ENCODE results near the gene SRL.

Gene SRL

DNA sequence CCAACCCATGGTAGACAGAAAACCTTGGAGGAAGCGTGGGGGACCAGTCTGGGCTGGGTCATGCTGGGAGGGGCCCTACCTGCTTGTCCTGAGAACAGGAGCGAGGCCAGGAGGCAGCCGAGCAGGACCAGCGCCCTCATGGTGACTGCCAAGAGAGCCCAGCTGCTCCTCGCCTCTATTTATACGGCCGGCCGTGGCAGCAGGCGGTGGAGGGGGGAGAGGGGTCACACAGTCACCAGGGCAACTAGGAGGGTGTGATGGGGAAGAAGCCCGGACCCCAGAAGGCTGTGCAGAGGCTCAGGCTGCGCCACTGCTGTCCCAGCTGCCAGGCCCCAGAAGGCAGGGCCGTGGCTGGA is at the start of gene SRL:
Gene SRL (minus strand): TSS at position 153 of the 356 bp plus-strand sequence. CDS start 13 bp downstream, at position 140.
- no peak for DNase-seq

DNA sequence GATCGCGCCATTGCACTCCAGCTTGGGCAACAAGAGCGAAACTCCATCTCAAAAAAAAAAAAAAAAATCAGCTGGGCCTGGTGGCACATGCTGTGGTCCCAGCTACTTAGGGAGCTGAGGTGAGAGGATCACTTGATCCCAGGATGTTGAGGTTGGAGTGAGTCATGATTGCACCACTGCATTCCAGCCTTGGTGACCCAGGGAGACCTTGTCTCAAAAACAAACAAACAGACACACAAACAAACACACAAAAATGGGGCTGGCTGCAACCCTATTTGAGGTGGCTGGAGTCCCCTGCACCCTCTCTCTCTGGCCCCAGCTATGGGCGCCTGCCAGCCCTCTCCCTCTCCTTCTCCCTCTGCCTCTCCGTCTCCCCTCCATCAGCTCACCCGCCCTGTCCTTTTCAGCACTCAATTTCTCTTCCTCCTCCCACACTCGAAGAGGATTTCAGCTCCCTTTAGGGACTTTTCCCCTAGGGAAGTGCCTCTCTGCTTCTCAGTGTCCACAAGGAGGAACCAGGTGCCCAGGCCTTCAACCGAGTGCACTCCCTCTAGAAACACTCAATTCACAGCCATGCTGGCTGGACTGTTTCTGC is 48.5 kb upstream of the SRL start:
- no peak for DNase-seq

DNA sequence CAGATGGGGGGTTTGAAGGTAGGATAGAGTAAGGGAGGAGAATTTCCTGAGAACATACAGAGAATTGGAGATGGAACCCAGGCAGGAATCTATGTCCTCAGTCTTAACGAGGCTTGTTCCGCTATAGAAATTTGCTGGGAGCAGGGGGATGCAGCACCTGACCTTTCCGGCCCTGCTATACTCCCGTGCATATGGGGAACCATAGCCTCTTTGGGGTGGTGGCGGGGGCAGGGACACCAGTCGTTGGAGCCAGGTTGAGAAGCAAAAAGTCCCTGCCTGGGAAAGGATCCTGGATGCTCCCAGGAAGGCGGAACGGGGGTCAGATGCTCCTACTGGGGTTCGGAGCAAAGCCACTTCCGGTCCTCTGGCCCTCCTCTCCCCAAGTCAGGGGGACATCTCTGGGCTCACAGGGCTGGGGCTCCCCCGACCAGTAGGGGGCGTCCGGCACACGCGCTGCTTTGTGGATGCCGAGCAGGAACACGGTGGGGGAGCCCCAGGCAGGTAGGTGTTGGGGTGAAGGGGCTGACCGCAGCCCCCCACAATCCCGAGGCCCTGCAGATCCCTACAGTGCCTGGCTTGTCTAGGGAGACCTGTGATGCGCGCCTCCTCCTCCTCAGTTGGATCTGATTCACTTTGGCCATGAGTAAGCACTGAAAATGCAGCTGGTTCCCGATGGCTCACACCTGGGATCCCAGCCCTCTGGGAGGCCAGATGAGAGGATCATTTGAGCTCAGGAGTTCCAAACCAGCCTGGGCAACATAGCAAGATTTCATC is 46.5 kb upstream of the SRL start:
- DNase-seq: peak; percentile 81 to 84

DNA sequence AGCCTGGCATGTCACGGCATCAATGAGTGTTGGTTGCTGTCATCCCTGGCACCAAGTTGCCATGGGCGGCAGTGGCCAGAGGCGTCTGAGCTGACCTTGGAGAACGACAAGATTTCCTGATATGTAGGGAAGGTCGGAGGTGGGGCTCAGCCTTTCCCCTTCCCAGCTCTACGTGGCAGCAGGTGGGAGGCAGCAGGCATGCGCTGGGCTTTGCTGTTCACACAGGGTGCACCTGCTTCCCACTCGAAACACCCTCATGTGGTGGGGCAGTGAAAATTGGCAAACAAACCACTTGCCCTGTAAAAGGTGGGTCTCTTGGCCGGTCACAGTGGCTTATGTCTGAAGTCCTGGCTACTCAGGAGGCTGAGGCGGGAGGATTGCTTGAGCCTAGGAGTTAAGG is 43.3 kb upstream of the SRL start:
- DNase-seq: no peak

- no peak for DNase-seq
These were observed 42.1 kb upstream of the SRL start for GRCh38 chr16:4283939-4284338.

DNA sequence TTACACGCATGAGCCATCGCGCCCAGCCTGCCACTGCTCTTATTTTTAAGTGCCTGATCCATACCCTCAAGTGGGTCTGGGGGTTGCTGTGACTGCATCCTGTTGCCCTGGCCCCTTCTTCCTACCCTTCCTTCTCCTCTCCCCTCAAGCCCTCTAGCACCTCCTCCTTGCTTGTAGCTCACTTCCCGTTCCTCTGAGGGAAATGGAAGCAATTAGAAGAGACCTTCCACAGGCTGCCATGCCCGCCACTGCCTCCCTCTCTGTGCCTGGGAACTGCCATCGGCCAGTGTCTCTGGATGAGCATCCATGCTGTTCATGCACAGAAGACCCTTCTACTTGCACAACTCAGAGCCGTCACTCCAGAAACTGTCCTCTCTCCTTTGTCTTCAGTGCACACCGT is 41.6 kb upstream of the SRL start:
- no peak for DNase-seq

DNA sequence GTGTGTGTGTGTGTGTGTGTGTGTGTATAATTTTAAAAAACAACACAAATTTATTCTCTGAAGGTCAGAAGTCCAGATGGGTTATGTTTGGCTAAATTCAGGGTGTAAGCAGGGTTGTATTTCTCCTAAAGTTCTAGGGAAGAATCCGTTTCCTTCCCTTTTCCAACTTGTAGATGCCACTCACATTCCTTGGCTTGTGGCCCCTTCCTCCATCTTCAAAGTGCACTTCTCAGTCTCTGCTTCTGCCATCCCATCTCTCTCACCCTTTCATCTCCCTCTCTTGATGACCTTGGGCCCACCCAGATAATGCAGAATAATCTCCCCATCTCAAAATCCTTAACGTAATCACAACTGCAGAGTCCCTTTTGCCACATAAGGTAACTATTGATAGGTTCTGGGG is 38.7 kb upstream of the SRL start:
- no peak for DNase-seq

DNA sequence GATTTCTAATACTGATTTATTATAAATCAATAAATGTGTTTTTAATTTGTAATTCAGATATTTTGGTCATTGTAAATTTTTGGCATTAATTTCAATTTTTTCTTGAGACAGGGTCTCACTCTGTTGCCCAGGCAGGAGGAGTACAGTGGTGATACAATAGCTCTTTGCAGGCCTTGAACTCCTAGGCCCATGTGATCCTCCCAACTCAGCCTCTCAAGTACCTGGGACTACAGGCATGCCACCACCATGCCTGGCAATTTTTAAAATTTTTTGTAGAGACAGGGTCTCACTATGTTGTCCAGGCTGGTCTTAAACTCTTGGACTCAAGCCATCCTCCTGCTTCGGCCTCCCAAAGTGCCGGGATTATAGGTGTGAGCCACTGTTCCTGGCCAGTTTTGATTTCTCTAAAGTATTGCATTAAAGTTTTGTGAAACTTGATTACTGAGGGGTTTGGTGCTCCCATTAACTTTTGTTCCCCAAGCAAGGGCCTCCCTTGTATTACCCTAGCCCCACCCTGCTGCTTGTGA is 36.2 kb upstream of the SRL start:
- no peak for DNase-seq

GRCh38 chr16:4275861-4276260 is 34.0 kb upstream of the SRL start:
- DNase-seq: no peak

DNA sequence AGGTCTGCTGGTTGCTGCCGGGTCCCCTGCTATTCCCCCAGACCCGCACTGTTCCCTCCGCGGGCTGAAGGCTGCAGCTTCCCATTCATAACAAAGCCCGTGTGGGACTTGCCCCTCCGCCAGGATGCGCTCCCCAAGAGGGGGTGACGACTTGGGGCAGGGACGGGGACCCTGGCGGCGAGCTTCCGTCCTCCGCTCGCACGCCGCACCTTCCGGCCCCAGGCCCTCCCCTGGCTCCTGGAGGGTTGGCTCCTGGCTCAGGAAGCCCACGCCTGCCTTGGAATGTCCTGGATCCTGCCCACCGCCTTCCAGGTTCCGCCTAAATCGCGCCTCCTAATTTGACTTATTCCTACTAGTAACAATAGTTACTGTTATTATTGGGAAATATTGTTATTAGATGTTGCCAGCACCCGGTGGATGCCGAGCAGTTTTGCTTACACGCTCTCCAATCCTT is 32.0 kb upstream of the SRL start:
- DNase-seq: peak; percentile 29 to 50

DNA sequence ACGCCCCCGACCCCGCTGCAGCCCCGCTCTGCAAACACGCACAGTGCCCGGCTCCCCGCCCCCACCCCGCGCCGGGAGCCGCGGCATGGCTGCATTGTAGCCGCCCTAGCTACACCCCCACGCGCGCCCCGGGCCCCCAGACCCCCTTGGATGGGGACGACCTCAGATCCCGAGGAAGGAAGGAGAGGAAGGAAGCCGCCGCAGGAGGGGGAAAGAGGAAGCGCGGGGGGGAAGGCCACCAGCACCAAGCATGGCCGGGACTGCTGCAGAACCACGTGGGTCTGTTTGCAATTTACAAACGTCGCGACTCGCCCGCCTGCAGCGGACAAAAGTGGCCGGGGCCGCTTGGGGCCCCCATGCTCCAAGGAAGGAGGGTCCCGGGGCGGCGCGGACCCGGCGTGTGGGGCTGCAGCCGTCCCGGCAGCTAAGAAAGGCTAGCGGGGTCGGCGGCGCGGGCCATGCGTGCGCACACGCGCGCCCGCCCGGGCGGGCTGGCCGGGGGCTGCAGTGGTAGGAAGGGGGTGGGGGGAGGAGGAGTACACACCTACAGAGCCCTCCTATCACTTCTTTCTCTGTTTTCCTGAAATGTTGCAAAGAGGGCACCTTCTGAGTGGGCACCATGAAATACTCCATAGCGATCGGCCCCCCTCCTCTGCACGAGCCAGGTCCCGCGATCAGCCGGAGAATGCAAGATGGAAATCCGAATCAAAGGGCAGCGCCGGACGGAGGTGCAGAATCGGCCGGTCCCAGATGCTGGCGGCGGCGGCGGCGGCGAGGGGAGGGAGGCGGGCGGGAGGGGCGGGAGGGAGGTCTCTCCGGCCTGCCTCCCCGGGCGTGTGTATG is 30.5 kb upstream of the SRL start:
- no peak for DNase-seq

- peak; percentile 88 to 90 for DNase-seq
These were observed 29.6 kb upstream of the SRL start for GRCh38 chr16:4271176-4272113.

DNA sequence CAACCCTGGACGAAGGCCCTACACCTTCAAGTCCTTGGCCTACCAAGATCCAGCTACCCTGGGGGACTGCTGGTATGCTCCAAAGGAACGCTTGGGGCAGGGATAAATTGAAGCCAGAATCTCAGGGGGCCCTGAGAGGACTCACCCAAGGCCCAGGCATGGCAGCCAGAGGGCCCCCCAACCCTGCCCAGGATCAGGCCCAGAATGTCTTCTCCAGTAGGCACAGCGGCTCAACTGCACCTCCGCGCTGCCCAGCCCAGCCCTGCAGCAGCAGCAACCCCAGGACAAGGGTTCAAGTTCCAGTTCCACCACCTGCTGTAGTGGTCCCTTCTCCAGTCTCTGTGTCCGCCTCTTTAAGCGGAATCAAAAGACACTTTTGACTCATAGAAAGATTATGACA is 28.7 kb upstream of the SRL start:
- DNase-seq: no peak

DNA sequence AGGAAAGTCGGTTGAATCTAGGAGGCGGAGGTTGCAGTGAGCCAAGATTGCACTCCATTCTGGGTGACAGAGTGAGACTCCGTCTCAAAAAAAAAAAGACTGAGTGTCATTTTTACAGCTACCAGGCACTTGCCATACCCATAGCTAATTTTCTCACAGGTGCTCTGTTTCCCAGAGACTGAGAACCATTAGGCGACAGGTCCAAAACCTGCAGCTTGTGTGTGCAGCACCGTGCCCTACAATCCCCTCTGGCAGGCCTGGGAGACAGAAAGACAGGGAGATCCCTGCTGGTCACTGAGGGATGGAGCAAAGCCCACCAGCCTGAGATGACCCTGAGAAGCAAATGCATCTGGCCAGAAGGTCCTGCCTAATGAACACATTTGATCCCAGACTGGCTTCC is 28.2 kb upstream of the SRL start:
- DNase-seq: no peak

DNA sequence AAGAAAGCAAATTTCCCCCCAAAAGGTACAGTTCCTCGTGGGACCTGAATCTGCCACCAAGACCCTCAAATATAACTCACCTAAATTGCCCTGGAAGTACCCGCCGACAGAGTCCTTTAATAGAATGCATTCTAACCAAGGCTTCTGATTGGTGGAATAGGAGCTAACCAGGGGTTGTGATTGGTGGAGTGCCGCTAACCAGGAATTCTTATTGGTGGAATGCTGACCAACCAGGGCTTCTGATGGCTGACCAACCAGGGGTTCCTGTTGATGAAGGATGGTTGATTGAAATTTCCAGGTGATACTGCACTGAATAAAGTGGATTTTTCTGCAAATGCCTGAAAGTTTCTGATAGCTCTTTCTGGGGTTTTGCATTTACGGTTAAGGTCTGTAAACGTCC is 24.5 kb upstream of the SRL start:
- DNase-seq: no peak

DNA sequence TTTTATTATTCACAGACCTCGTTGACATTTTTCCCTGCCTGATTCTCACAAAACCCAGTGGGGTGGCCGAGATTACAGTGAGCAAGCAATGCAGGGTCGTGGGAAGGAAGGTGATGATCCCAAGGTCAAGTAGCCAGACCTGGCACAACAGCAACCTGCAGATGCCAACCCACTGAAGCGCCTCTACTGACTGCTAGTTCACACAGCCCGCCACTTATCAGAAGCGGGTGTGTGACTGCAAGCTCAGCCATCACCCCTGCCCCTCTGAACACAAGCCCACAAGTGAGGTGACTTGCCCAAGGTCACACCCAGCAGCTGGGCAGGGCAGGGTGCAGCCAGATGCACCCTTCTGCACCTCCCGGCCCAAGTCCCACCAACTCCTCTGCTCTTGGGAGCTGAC is 23.8 kb upstream of the SRL start:
- no peak for DNase-seq

- no peak for DNase-seq
These were observed 22.7 kb upstream of the SRL start for GRCh38 chr16:4264546-4264945.

DNA sequence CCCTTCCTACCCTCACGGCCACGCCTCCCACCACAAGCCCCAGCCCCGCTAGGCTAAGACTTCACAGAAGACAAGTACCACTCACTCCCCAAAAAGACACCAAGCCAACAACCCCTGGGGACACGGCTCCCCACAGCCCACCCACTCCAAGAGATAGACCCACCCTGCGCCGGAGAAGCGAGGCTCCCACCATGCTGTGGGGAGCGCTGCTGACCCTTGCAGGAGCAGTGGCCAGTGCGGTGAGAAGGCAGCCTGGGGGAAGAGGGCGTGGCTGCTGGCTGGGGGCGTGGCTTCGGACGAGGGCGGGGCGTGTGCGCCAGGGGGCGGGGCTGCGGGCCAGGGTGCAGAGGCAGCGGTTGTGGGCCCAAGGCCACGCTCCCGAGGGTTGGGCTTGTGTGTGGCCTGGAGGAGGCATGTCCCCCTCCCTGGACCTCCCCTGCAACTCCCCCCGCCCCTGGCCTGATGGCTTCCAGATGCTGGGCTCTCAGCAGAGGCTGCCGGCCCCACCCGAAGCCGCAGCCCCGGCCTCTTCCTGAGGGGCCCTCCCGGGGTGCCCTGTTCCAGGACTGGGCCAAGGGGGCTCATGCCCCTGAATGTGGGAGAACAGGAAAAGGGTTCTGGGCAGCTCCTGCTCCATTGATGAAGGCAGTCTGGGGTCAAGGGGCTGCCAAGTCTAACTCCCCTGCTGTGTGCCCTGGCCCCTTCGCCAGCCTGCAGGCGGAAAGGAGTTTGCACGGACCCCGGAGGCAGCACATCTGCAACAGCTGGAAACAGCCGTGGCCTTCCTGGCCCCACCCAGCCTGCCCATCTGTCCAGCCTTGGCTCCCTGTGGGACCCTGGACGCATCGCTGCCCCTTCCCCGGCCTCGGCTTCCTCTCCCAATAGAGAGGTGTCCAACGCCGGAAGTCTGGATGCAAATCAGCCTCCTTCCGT is 21.9 kb upstream of the SRL start:
- DNase-seq: no peak

DNA sequence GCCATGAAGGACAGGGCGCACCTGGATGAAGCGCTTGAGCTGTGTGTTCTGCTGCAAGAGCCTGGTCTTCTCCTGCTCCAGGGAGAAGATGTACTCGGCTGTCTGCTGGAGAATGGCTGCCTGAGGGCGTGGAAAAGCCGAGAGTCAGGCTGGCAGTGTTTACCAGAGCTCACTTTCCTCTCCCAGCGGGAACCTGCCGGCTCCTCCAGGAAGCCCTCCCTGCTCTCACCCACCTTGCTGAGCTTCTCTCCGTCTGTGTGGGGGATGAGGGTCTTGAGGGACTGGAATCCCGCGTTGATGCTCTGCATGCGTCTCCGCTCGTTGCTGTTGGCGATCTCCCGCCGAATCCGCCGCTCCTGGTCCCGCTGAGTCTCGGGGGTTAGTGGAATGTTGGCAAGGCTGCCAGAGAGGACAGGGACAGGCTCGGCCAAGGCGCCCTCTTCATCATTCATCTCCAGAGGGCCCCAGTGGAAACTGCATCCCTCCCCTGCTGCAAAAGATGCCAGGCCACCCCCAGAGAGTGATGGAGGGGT is 20.5 kb upstream of the SRL start:
- DNase-seq: no peak

DNA sequence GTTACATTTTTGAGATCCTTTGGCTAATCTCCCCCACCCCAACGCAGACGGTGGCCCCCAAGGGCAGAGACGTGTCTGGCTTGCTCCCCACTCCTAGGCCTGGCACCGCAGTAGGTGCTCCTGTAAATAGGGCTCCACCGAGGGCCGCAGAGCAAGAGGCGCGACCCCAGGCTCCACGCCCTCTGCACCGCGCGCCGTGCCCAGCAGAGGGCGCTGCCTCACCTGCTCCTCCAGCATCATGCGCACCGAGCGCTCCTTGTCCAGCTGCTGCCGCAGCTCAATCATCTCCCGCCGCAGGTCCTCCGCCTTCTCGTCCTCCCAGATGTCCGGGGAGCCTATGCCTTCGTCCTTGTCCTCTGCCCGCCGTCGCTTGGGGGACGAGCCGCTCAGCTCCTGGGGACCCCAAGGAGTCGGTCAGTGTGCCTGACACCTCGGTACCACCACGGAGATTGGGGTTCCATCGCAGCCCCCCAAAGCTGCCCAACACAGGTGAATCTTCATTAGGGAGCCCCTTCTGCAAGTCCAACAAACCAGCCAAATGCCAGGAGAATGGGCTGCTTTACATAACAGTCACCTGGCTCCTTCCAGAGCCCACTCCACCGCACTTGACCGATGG is 19.8 kb upstream of the SRL start:
- peak in 1 of 2 donors; percentile 18 for DNase-seq

DNA sequence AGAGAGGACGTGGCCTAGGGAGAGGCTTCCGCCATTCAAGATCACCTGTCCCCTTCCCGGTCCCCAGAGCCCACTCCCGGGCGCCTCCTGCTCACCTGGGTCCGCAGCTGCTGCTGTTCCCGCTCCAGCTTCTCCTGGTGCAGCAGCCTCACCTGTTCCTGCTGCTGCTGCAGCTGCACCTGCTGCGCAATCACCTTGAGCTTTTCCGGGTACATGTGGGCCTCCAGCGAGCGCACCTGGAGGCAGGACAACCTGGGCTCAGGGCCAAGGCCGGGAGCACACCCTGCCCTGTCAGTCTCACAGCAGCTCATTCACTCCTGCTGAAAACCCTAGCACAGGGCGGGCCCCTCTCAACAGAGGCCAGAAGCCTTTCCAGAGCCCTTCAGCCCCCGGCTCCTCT is 18.5 kb upstream of the SRL start:
- DNase-seq: no peak
